GM18507 (cell line): ENCODE results near the gene CAMKK2.
"Not testable (repeated sequence)": the region's sequence is repeated elsewhere in the genome, so short reads cannot be mapped to it uniquely, and the experiment has no call there.

Experiments used
- DNase-seq: peaks from one replicate; pipeline ENCODE4 v3.0.0; 2011; ENCODE audit warnings: low read depth; ENCODE audit not compliant: insufficient read length; ENCODE audit errors: extremely low spot score
- FAIRE-seq: peaks from 2 replicates; lab custom pipeline; 2011; peaks lifted over from hg19 to GRCh38; lab: Jason Lieb, UNC

Gene CAMKK2

DNA sequence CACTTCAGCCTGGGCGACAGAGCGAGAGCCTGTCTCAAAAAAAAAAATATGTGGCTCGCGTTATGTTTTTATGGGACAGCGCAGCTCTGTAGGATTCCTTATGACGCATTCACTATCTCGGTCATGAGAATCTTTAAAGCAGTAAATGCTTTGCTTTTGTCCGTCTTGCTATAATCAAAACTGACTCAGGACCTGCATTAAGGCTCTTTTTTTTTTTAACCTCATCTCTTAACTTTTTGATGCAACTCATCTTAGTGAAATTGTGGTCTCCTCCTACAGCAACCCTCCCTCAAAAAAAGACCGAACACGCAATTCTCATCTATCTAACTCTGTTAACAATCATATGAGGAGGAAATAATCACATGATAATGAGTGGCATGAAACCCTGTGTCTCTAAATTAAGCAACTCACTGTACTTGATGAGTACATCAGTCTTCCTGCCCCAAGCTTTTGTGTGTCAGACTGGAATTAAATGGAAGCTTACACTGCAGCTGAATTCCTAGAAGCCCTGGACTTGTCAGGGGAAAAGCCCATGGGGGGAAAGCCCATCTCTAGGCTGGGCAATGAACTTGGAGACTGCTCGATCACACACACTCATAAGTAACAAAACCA lies 82.2 kb downstream of the CAMKK2 start:
- DNase-seq (no peak), FAIRE-seq (peak; percentile 42)

DNA sequence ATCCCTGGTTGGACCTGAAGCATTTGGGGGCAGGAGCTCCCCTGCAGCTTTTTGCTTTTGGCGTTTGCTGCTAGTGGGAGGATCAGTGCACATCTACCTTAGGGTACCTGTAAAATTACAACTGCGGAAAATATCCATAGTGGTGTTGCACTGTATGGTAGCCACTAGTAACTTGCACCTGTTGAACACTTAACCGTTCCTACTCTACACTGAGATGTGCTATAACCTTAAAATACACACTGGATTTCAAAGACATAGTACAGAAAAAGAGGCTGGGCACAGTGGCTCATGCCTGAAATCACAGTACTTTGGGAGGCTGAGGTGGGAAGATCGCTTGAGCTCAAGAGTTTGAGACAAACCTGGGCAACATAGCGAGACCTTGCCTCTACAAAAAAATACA lies 83.6 kb downstream of the CAMKK2 start:
- FAIRE-seq, result no peak
- no peak for DNase-seq

DNA sequence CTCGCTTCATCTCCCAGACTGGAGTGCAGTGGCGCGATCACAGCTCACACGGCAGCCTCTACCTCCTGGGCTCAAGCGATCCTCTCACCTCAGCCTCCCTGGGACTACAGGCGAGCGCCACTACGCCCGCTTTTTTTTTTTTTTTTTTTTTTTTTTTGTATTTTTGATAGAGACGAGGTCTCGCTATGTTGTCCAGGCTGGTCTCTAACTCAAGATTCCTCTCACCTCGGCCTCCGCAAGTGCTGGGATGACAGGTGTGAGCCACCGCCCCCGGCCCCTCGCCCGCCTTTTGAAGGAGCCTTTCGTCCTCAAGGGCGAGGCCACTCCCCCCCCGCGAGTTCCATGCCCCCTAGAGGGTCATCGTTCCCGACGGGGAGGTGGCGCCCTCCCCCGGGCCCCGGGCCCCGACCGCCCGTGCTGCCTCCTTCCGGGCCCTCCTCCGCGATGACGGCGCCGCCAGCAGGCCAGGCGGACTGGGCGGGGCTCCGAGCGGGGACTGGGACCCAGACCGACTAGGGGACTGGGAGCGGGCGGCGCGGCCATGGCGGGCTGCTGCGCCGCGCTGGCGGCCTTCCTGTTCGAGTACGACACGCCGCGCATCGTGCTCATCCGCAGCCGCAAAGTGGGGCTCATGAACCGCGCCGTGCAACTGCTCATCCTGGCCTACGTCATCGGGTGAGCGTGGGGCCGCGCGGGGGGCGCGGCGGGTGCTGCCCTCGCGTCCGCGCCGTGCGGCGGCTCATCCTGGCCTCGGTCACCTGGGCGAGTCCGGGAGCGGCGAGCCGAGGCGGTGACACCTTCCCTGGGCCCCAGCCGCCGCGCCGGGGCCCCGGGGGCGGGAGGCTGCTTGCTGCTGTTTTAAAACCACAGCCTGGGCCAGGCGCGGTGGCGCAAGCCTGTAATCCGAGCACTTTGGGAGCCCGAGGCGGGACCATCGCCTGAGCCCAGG lies 86.6 kb downstream of the CAMKK2 start, which contains the start of gene P2RX4:
TSS of gene P2RX4 (plus strand) at position 506 of the 949 bp plus-strand sequence. CDS start at position 542, 36 bp downstream.
- FAIRE-seq, result peak; percentile 67

DNA sequence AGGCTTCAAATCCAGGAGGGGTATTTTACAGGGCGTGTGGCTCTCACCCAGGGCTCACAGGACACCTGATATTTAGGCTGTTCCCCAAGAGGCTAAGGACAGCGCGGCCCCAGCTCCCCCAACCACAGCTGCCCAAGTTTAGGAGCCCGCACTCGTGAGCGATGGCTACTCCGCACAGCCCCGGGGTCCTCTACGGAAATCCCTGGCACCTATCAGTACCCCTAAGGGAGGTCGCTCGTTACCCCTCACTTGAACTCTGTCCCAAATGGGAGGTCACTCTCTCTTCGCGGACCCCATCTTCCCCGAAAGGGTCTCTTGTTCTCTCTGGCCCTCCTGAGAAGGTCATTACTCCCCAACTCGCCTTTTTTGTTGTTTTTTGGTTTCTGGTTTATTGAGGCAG lies 87.3 kb downstream of the CAMKK2 start:
- DNase-seq (no peak), FAIRE-seq (no peak)

More for the DNA sequence above, 86.6 kb downstream of the CAMKK2 start, which contains the start of gene P2RX4:
- DNase-seq, result peak; percentile 81

DNA sequence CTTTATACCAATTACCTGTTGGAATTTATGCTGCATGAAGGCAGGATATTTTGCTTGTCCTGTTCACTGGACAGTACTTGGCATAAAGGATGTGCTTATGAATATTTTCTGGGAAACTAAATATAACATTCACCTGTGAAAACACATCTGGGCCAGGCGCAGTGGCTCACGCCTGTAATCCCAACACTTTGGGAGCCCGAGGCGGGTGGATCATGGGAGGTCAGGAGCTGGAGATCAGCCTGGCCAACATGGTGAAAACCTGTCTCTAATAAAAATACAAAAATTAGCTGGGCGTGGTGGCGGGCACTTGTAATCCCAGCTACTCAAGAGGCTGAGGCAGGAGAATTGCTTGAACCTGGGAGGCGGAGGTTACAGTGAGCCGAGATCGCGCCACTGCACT lies 87.9 kb downstream of the CAMKK2 start:
- not testable (repeated sequence) for DNase-seq, FAIRE-seq

DNA sequence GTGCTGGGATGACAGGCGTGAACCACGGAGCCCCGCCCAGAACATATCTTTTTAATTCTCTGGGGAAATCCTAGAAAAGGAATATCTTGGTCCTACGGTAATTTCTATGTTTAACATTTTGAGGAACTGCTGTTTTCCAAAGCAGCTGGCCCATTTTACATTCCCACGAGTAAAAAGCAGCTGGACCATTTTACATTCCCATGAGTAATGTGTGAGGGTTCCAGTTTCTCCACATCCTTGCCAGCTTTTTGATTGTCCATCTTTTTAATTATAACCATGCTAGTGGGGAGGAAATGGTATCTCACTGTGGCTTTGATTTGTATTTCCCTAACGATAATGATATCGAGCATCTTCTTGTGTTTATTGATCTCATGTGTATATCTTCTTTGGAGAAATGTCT lies 91.0 kb downstream of the CAMKK2 start:
- no peak for FAIRE-seq
- no peak for DNase-seq

DNA sequence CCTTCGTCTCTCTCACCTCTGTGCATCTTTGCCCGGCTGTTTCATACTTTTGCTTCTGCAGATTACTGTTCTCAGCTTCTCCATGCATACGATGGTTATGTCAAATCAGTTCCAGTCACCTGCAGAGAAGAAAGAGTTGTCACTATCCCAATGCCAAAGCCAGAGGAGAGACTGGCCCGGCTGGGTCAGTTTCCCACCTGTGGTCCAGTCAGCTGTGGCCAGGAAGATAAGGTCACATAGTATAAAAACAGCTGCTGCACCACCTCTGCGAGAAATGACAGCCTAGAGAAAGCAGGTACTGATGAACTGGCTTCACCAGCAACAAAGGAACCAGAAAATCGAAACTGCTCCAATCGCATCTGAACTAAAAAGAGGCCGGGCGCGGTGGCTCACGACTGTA lies 93.0 kb downstream of the CAMKK2 start:
- DNase-seq (no peak), FAIRE-seq (no peak)

DNA sequence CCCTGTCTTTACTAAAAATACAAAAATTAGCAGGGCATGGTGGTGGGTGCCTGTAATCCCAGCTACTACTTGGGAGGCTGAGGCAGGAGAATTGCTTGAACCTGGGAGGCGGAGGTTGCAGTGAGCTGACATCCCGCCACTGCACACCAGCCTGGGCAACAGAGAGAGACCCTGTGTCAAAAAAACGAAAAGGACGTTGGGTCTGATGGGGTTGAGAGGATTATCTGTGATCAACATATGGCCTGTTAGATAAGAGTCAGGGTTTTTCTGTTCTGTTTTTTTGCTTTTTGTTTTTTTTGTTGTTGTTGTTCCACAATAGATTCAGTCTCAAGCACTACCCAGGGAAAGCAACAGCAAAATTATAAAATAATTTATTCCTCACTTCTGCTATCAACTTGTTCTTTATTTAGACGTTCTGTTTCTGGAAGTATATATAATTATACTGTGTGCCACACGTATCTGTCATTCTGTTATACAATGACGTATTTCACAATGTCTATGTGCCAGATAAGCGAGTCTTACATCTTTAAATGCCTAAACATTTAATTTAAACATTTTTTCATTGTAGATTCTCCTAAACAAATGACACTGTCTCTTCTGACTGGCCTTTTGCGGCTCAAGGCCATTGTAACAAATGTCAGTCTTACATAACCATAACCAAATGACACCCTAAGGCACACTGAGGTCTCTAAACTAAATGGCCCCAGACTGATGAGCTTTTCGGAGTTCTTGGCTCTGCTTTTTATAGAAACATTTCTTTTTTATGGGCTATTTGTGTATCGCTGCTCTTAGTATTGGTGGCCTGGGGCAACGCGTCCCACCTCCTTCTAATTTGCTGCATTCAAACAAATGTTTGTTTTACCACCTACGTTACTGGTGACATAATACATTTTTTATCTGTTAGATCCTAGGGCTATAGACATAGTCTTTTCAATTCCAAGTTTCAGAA lies 93.8 kb downstream of the CAMKK2 start:
- no peak for FAIRE-seq
- no peak for DNase-seq

DNA sequence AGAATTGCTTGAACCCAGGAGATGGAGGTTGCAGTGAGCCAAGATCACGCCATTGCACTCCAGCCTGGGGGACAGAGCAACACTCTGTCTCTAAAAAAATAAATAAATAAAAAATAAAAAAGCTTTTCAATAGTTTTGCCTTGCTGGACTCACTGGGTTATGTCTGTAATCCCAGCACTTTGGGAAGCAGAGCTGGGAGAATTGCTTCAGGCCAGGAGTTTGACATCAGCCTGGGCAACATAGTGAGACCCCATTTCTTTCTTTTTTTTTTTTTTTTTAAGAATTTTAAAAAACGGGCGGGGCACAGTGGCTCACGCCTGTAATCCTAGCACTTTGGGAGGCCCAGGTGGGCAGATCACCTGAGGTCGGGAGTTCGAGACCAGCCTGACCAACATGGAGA lies 95.4 kb downstream of the CAMKK2 start:
- FAIRE-seq, DNase-seq: not testable (repeated sequence)

DNA sequence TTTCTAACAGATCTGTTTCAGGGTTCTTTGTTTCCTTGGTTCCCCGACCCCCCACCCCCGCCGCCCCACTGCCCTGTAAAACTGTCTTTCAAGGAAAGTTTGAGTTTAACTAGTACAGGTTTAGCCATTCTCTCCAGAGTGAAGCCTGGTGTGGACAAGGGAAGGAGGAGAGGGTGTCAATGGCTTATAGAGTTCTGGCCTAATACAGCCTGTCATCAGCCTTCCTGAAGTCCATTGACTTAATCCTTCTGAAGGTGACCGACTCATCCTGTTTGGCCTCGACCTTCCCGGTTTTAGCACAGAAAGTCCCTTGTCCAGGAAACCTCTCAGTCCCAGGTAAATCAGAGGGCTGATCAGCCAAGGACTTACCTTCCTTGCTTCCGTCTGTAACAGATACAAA lies 97.6 kb downstream of the CAMKK2 start:
- DNase-seq (no peak), FAIRE-seq (no peak)

DNA sequence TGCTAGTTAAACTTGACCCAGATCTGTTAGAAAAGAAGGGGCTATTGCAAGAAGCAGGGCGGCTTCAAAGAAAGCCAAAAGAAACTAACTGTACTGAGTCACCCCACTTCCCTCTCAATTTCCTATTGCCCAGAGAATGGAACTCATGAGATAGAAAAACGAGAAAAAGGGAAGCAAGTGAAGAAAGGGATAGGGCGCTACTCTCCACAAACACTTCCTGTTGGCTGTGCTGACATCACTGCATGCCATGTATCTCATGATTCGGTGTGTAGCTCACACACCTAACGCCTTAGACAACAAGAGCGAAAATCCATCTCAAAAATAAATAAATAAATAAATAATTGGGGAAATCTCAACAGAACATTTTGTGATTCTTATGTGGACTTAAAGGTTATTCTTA lies 99.6 kb downstream of the CAMKK2 start:
- FAIRE-seq, result no peak
- DNase-seq, result no peak

DNA sequence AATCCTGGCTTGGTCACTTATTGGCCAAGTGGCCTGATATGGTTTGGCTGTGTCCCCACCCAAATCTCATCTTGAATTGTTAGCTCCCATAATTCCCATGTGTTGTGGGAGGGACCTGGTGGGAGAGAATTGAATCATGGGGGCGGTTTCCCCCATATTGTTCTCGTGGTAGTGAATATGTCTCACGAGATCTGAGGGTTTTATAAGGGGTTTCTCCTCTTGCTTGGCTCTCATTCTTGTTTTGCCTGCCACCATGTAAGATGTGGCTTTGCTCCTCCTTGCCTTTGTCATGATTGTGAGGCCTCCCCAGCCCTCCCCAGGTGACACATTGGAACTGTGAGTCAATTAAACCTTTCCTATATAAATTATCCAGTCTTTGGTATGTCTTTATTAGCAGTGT lies 105.4 kb downstream of the CAMKK2 start:
- FAIRE-seq (no peak), DNase-seq (no peak)

DNA sequence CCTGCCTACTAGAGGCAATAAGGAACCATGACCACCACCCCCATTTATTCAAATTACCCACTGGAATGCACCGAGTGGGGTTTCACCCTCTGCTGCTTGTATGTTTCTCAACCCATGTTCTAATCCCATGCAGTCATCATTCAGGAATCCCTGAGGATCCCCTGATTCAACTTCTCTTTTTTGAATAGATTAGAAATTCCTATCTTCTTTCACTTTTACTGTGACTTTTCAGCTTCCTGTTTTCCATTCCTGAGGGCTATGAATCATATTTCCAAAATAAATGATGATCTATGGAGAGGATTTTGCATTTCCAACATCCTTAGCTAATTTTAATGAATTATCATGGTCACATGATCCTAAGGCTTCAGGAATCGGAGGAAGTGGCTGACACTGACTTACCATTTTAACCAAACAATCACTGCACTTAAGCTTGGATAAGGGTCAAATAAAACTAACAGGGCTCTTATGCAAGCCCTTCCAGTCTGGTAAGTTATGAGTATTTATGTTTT lies 105.9 kb downstream of the CAMKK2 start:
- DNase-seq, result no peak
- no peak for FAIRE-seq

DNA sequence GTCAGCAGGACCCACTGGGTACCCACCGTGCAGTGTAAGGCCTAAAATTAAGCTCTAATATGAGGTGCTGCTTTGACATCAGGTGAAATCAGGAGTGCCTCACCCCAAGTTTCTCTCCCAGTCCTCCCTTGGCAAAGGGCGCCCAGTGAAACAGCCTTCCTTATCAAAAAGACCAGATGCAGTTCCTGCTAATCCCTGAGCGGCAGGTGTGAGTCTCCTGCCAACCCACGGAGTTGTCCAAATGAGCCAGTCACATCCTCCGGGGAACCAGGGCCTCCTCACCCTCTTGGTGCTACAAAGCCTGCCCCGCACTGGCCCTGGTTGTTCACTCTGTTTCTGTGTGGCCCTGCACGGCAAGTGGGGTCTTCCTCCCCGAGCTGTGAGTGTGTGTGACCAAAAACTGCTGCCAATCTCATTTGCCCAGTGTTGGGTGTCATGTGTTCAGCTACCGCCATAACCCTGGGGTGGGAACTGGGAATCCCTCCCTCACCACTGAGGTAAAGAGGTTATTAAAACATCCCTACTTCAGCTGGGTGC lies 106.8 kb downstream of the CAMKK2 start:
- DNase-seq, result no peak
- no peak for FAIRE-seq

DNA sequence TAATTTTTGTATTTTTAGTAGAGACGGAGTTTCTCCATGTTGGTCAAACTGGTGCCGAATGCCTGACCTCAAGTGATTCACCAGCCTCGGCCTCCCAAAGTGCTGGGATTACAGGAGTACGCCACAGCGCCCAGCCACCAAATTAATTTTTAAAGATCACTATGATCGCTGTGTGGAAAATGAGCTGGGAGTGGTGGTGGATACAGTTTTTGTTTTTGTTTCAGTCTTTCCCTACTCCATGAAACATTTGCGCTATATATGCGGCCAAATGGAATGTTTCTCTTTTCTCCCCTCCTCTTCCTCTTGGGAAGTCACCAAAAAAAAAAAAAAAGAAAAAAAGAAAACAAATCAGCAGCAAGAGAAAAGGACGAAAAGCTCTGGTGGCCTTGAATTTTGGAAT lies 107.4 kb downstream of the CAMKK2 start:
- no peak for DNase-seq
- no peak for FAIRE-seq

DNA sequence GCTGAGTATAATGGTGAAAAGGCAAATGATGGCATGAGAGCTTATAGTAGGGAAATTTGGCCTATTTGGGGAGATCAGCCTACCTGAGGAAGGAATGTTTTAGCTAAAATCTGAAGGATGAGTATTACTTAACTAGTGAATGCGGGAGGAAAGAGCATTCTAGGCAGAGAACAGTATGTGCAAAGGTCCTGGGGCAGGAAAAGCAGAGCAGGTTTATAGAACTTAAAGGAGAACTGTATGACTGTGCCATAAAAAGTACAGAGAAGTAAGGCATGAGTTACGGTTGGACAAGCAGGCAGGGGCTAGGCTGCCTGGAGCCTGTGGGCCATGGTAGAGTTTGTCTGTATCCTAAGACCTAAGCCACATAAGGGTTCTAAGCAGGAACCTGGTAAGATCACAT lies 108.3 kb downstream of the CAMKK2 start:
- FAIRE-seq (no peak), DNase-seq (no peak)
